KMS-11 (cell line): ENCODE results near the gene KDM7A.

ENCODE experiments used
- H2AFZ ChIP-seq: fragments of 200-600 bp; sonication (generic); 2 replicates; pipeline ENCODE4 v1.6.1; 2016; ENCODE audit warnings: antibody characterized with exemption, mixed run types, low read depth
- H3K27ac ChIP-seq: fragments of 200-600 bp; sonication (generic); 2 replicates; pipeline ENCODE4 v1.6.1; 2016; ENCODE audit warnings: mild to moderate bottlenecking, mixed run types
- H3K27me3 ChIP-seq: fragments of 200-600 bp; sonication (generic); 2 replicates; pipeline ENCODE4 v1.6.1; 2017; ENCODE audit warnings: mild to moderate bottlenecking, low read depth, mixed run types, moderate library complexity; ENCODE audit not compliant: insufficient read depth
- H3K36me3 ChIP-seq: fragments of 200-600 bp; sonication (generic); 2 replicates; pipeline ENCODE4 v1.6.1; 2017; ENCODE audit warnings: mild to moderate bottlenecking, mixed run types; ENCODE audit not compliant: insufficient read depth
- H3K4me1 ChIP-seq: fragments of 200-600 bp; sonication (generic); 2 replicates; pipeline ENCODE4 v1.6.1; 2016; ENCODE audit warnings: mild to moderate bottlenecking, low read depth, mixed run types; ENCODE audit not compliant: poor library complexity, severe bottlenecking
- H3K4me2 ChIP-seq: fragments of 200-600 bp; sonication (generic); 2 replicates; pipeline ENCODE4 v1.7.0; 2016; ENCODE audit warnings: mild to moderate bottlenecking, mixed run types
- H3K4me3 ChIP-seq: fragments of 200-600 bp; sonication (generic); IDR thresholded peaks from 2 replicates; pipeline ENCODE4 v1.6.1; 2017; ENCODE audit warnings: low read depth, low read length, mixed read lengths; ENCODE audit not compliant: insufficient read depth
- H3K79me2 ChIP-seq: fragments of 200-600 bp; sonication (generic); 2 replicates; pipeline ENCODE4 v1.6.1; 2016; ENCODE audit warnings: low read depth, mixed run types; ENCODE audit not compliant: insufficient read depth
- H3K9ac ChIP-seq: fragments of 200-600 bp; sonication (generic); 2 replicates; pipeline ENCODE4 v1.6.1; 2016; ENCODE audit warnings: mild to moderate bottlenecking, mixed run types
- H4K20me1 ChIP-seq: fragments of 200-600 bp; sonication (generic); 2 replicates; pipeline ENCODE4 v1.6.1; 2016; ENCODE audit warnings: mild to moderate bottlenecking, mixed run types; ENCODE audit not compliant: insufficient read depth
- TF ChIP-seq, protein P1 (sequence below): fragments of 200-600 bp; sonication (generic); conservative IDR thresholded peaks from 2 replicates; pipeline ENCODE4 v1.6.1; 2017; ENCODE audit warnings: low read depth, mild to moderate bottlenecking, antibody characterized with exemption, low read length, moderate library complexity, mixed read lengths

The KDM7A gene

GRCh38 chr7:140190588-140190987 lies 13.8 kb upstream of the KDM7A start:
- no peak overlapping the region for H3K4me3 ChIP-seq
- H3K9ac ChIP-seq: no peak overlapping the region
- no peaks in the 10 kb centered on the region for H3K79me2 ChIP-seq
- H3K36me3 ChIP-seq: no peaks in the 10 kb centered on the region
- no peaks in the 10 kb centered on the region for H4K20me1 ChIP-seq
- no peaks in the 10 kb centered on the region for H3K27me3 ChIP-seq
- H3K4me1 ChIP-seq: peaks cover 5% of the 10 kb centered on the region
- H3K4me2 ChIP-seq: no peak overlapping the region
- TF ChIP-seq, protein P1, sequence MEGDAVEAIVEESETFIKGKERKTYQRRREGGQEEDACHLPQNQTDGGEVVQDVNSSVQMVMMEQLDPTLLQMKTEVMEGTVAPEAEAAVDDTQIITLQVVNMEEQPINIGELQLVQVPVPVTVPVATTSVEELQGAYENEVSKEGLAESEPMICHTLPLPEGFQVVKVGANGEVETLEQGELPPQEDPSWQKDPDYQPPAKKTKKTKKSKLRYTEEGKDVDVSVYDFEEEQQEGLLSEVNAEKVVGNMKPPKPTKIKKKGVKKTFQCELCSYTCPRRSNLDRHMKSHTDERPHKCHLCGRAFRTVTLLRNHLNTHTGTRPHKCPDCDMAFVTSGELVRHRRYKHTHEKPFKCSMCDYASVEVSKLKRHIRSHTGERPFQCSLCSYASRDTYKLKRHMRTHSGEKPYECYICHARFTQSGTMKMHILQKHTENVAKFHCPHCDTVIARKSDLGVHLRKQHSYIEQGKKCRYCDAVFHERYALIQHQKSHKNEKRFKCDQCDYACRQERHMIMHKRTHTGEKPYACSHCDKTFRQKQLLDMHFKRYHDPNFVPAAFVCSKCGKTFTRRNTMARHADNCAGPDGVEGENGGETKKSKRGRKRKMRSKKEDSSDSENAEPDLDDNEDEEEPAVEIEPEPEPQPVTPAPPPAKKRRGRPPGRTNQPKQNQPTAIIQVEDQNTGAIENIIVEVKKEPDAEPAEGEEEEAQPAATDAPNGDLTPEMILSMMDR: no peak
- no peak overlapping the region for H3K27ac ChIP-seq
- no peak overlapping the region for H2AFZ ChIP-seq

- TF ChIP-seq, protein P1: no peak
Measured at GRCh38 chr7:140189917-140190316, 13.1 kb upstream of the KDM7A start.

DNA sequence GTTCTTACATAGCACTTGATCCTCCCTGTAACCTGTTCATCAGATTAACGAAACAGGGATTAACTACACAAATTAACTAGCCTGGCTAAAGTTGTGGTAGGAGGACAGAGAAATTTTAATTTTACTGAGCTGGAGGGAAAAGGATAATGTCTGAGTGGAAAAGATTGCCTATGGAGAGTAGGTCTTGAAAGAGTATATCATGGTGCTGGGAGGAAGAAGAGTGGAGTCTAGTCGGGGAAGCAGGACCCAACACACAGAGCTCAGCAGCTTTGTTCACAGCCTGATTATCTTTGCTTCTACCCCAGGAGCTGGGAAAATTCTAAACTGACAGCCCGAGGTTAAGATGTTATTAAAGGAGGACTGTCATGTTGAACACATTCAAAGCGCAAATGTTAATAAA lies 6.1 kb upstream of the KDM7A start:
- H3K79me2 ChIP-seq: no peaks in the 10 kb centered on the region
- H3K36me3 ChIP-seq: no peaks in the 10 kb centered on the region
- no peak overlapping the region for H3K9ac ChIP-seq
- H3K4me3 ChIP-seq: no peak overlapping the region
- TF ChIP-seq, protein P1: no peak
- no peak overlapping the region for H3K4me2 ChIP-seq
- no peaks in the 10 kb centered on the region for H3K27me3 ChIP-seq
- H4K20me1 ChIP-seq: no peaks in the 10 kb centered on the region
- no peak overlapping the region for H2AFZ ChIP-seq
- no peak overlapping the region for H3K27ac ChIP-seq
- peaks cover under 1% of the 10 kb centered on the region for H3K4me1 ChIP-seq

More at GRCh38 chr7:140189917-140190316, 13.1 kb upstream of the KDM7A start:
- no peaks in the 10 kb centered on the region for H3K79me2 ChIP-seq
- no peaks in the 10 kb centered on the region for H3K36me3 ChIP-seq
- H3K27ac ChIP-seq: no peak overlapping the region
- no peak overlapping the region for H2AFZ ChIP-seq
- H3K4me3 ChIP-seq: no peak overlapping the region
- H4K20me1 ChIP-seq: no peaks in the 10 kb centered on the region
- H3K27me3 ChIP-seq: no peaks in the 10 kb centered on the region
- H3K9ac ChIP-seq: no peak overlapping the region
- peaks cover 5% of the 10 kb centered on the region for H3K4me1 ChIP-seq
- H3K4me2 ChIP-seq: no peak overlapping the region

- no peak overlapping the region for H2AFZ ChIP-seq
- no peak overlapping the region for H3K4me3 ChIP-seq
Measured at GRCh38 chr7:140179339-140179738, 2.6 kb upstream of the KDM7A start.

More at GRCh38 chr7:140179339-140179738, 2.6 kb upstream of the KDM7A start:
- no peak overlapping the region for H3K27ac ChIP-seq
- TF ChIP-seq, protein P1: no peak
- H3K27me3 ChIP-seq: no peaks in the 10 kb centered on the region
- no peak overlapping the region for H3K9ac ChIP-seq
- H3K4me1 ChIP-seq: peaks cover 12% of the 10 kb centered on the region
- no peaks in the 10 kb centered on the region for H3K79me2 ChIP-seq
- no peaks in the 10 kb centered on the region for H4K20me1 ChIP-seq
- H3K4me2 ChIP-seq: no peak overlapping the region
- no peaks in the 10 kb centered on the region for H3K36me3 ChIP-seq
